Stimulated activated naive CD8-positive, alpha-beta T cell treated with anti-CD3 and anti-CD28 coated beads, Interleukin-15, Interleukin-2, amounts not matched to agents 100 U/mL and 50 U/mL, for 24 hours (primary cell): Measurements from ENCODE around the gene VSNL1.

Experiments used
- ATAC-seq: fragments of 150-1000 bp; cut with Tn5 transposase; one replicate; pipeline ENCODE4 v1.10.0; 2021
- DNase-seq: peaks from one replicate; pipeline ENCODE4 v3.0.0; 2021

Gene VSNL1

DNA sequence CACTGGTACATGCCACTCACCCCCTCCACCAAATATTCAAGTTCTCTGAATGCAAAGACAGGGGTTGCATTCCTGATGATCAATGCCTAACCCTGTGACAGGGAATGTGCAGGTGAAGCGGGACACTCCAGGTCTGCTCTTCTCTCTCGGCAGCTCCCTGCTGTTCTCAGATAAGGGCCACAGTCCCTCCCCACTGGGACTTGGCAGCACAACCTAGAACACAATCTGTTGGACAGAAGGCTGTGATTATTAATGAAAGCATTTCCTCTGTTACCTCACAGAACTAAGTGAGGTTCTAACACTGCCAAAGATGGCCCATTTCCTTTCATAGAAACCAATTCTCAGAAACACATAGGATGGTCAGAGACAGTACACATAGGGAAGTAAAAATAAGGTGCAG lies 42.7 kb downstream of the VSNL1 start:
- ATAC-seq (no peak), DNase-seq (no peak)

GRCh38 chr2:17583646-17584045 lies 43.1 kb downstream of the VSNL1 start:
- DNase-seq = no peak
- ATAC-seq = no peak

- ATAC-seq (no peak), DNase-seq (no peak)
These were observed 44.2 kb downstream of the VSNL1 start for GRCh38 chr2:17584689-17585088.

- DNase-seq = no peak
These were observed 47.0 kb downstream of the VSNL1 start for GRCh38 chr2:17587469-17587868.

DNA sequence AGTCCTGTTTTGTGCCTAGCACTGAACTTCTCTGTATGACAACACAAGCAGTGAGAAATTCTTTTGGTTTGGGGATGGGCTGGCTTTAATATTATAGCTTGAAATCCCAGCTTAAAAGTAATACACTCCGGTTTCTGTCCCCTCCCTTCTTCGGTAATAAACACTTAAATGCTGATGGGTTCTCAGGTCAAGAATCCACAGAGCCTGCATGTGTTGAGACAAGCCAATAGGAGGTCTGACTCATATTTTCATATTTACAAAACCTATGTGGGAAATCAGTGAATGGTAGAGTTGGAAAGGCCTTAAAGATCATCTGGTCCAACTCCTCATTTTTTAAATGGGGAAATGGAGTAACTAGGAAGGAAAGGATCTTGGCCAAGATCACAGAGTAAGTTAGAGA lies 47.5 kb downstream of the VSNL1 start:
- ATAC-seq = no peak
- DNase-seq = no peak

More at GRCh38 chr2:17587469-17587868, 47.0 kb downstream of the VSNL1 start:
- no peak for ATAC-seq

GRCh38 chr2:17589406-17590035 lies 49.0 kb downstream of the VSNL1 start:
- no peak for ATAC-seq
- no peak for DNase-seq

GRCh38 chr2:17590342-17590911 lies 49.9 kb downstream of the VSNL1 start:
- ATAC-seq = no peak
- no peak for DNase-seq

GRCh38 chr2:17591846-17592245 lies 51.4 kb downstream of the VSNL1 start:
- ATAC-seq = no peak
- no peak for DNase-seq

DNA sequence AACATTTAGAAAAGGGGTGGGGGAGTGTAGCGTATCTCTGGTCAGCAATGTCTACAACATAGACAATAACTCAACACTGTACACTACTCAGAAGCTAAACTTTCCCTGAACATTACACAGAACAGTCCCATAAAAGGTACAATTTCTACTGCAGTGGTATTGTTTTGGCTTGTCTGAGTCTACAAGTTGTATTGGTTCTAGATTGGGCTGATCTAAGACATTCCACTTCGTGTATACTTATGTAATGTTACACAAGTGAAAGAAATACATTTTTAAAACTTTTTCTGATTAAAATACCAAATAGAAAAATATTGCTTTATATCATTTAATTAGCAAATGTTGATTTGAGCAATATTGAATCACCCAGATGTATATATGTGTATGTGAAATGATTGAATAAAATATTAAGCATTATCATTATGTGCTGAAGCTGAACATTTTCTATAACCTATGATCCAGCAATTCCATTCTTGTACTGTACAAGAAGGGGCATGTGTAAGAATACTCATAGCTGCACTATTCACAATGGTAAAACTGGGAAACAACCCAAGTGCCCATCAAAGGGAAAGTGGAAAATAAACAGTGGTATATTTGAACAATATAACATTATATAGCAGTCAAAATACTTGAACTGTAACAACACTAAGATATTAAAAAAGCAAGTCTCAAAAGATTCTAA lies 52.4 kb downstream of the VSNL1 start:
- DNase-seq (no peak), ATAC-seq (no peak)

DNA sequence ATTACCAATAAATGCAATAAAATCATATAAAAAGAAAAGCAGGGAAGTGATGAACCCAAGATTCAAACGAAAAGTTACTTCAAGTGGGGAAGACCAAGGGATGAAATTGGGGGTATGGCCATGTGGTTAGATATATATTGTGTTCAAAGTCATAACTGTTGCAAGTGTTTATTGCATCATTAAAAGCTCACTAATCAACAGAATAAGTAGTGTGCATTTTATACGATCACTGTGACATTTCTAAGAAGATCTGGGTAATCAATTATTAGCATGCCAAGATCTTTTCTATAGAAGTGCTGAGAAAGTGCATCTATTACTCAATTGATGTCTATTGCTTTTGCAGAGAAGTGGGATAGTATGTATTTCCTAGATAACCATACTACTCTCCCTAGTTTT lies 52.9 kb downstream of the VSNL1 start:
- DNase-seq (no peak), ATAC-seq (no peak)

DNA sequence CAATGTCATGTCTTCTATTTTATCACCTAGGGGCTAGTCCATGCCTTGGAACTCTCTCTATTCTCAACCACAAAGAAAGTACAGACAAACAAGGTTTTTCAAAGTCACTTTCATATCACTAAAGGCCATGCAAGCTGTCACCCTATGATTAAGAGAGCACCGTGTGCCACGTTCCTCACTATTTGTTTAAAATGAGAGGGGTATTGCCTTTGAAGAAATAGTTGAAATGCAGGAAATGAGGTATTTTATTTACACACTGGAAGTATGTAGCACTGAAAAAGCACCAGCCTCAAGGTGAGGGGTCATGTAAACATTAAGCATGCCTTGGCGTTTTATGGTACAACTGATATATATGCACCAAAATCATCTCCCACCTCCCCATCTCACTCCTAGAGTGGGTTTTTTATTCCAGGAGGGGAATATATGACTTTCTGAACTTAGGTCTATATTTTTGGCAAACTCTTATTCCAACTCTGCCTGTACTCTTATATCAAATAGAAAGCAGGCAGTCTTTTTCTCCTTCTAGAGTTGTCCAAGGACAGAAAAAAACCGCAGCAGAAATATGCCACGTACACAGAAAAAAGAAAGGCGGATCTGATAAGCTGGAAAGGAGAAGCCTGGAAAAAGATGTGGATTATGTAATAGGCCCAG lies 53.5 kb downstream of the VSNL1 start:
- no peak for DNase-seq
- ATAC-seq = no peak

GRCh38 chr2:17594533-17595401 lies 54.3 kb downstream of the VSNL1 start:
- ATAC-seq (no peak), DNase-seq (no peak)

DNA sequence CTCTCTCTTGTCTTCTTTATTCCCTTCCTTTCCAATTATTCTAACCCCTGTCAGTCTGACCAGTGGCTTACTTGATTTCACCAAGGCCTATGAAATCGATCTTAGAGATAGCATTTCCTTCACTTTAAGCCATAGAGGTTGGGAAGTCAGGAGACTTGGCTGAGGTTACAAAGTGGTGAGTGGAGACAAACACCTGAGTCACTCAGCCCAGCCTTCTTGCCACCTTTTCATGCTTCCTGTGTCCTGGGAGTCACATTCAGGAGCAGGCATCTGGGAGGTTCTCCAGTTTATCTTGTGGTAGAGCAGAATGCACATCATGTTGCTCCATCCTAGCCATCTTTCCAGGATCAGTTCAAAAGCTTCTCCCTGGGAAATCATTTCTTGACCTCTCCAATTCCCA lies 59.1 kb downstream of the VSNL1 start:
- no peak for DNase-seq
- no peak for ATAC-seq

- no peak for ATAC-seq
- no peak for DNase-seq
These were observed 60.2 kb downstream of the VSNL1 start for GRCh38 chr2:17600556-17601204.

- ATAC-seq (no peak), DNase-seq (no peak)
These were observed 63.6 kb downstream of the VSNL1 start for GRCh38 chr2:17604050-17604449.

- ATAC-seq (no peak), DNase-seq (no peak)
These were observed 65.2 kb downstream of the VSNL1 start for GRCh38 chr2:17605696-17606095.

DNA sequence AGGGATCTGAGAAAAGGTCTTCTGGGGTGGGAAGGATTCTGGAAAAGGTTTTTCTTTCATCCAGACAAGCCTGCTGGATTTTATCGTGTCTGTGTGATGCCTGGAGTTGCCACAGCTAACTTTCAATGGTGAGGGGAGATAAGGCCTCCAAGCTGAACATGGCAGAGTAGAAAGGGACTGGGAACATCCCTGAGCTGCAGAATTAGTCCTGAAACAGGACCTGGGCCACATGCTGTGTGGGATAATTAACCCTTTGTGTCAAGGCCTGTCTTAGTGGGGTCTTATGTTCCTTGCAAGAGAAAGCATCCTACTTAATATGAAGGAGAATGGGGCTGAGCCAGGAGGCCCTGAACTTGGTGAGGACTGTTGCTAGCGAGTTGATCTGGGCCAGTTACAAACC lies 66.4 kb downstream of the VSNL1 start:
- DNase-seq = no peak
- ATAC-seq = no peak

DNA sequence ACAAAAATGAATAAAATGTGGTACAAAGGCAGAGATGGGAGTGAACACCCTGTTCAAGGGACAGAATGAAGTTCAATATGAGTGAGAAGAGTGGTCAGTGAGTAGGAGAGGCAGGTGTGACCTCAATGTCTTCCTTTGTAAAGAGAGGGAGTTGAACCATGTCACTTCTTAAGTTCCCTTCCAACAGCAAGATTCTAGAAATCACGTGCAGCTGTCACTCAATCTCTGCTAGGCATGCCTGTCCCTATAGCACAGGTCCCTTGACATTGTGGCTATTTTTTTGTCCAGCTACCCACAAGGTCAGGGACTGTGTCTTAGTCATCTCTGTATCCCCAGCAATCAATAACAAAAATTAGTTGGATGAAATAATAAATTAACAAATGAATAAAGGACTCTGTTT lies 66.9 kb downstream of the VSNL1 start:
- DNase-seq = no peak
- no peak for ATAC-seq

- DNase-seq = no peak
- no peak for ATAC-seq
These were observed 67.8 kb downstream of the VSNL1 start for GRCh38 chr2:17608251-17608650.

- DNase-seq (no peak), ATAC-seq (no peak)
These were observed 70.0 kb downstream of the VSNL1 start for GRCh38 chr2:17610521-17610920.

DNA sequence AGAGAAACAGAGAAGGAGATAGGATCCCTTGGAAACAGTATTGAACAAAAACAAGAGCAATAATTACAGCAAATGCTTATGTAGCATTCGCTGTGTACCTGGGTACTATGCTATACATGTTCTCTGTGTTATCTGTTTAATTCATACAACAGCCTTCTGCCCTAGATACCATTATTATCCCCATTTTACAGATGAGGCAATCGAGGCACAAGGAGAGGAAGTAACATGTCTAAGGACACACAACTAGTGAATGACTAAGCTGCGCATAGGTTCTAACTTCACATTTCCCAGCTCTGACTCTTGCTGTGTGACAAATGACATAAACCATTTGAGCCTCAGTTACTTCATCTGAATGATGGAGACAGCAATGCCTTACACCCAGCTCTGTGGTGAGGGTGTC lies 70.5 kb downstream of the VSNL1 start:
- no peak for DNase-seq
- ATAC-seq = no peak
